Measurements from ENCODE around the gene FOXP1.

Gene FOXP1

GRCh38 chr3:71497971-71498444 lies 85.5 kb downstream of the FOXP1 start:
- H3K27ac ChIP-seq (ENCODE audit: insufficient read depth, low read depth, low read length, poor library complexity, severe bottlenecking): peak overlapping the region; percentile 63

GRCh38 chr3:71497367-71497897 lies 86.1 kb downstream of the FOXP1 start:
- Histone ChIP-seq H3K36me3 (ENCODE audit: control insufficient read depth, insufficient read depth, low read length) (peaks cover 4% of the 10 kb centered on the region), H3K27ac (ENCODE audit: insufficient read depth, low read depth, low read length, poor library complexity, severe bottlenecking) (peak overlapping the region; percentile 63), H3K9me3 (ENCODE audit: control insufficient read depth, low read length) (no peaks in the 10 kb centered on the region), H3K4me3 (ENCODE audit: insufficient read depth, low read depth, low read length) (no peak overlapping the region), H3K27me3 (ENCODE audit: control insufficient read depth, insufficient read depth, low read length, poor library complexity, severe bottlenecking) (no peaks in the 10 kb centered on the region), H3K4me1 (ENCODE audit: control insufficient read depth, insufficient read depth, low read length) (peaks cover 8% of the 10 kb centered on the region)
- 70 to 71% methylated on average over 1 of the region's 1 CpG for WGBS, 2 experiments

More at GRCh38 chr3:71497971-71498444, 85.5 kb downstream of the FOXP1 start:
- H3K27me3 ChIP-seq (ENCODE audit: control insufficient read depth, insufficient read depth, low read length, poor library complexity, severe bottlenecking): no peaks in the 10 kb centered on the region
- no peaks in the 10 kb centered on the region for H3K36me3 ChIP-seq (ENCODE audit: control insufficient read depth, insufficient read depth, low read length)
- H3K9me3 ChIP-seq (ENCODE audit: control insufficient read depth, low read length): no peaks in the 10 kb centered on the region
- no peak overlapping the region for H3K4me3 ChIP-seq (ENCODE audit: insufficient read depth, low read depth, low read length)
- peaks cover 8% of the 10 kb centered on the region for H3K4me1 ChIP-seq (ENCODE audit: control insufficient read depth, insufficient read depth, low read length)
- 38 to 43% methylated on average over 5 of the region's 5 CpGs for WGBS, 2 experiments

GRCh38 chr3:71495708-71496472 lies 87.6 kb downstream of the FOXP1 start:
- no peaks in the 10 kb centered on the region for H3K27me3 ChIP-seq (ENCODE audit: control insufficient read depth, insufficient read depth, low read length, poor library complexity, severe bottlenecking)
- no peaks in the 10 kb centered on the region for H3K9me3 ChIP-seq (ENCODE audit: control insufficient read depth, low read length)
- H3K4me1 ChIP-seq (ENCODE audit: control insufficient read depth, insufficient read depth, low read length): peaks cover 8% of the 10 kb centered on the region
- peaks cover 4% of the 10 kb centered on the region for H3K36me3 ChIP-seq (ENCODE audit: control insufficient read depth, insufficient read depth, low read length)
- no peak overlapping the region for H3K27ac ChIP-seq (ENCODE audit: insufficient read depth, low read depth, low read length, poor library complexity, severe bottlenecking)
- H3K4me3 ChIP-seq (ENCODE audit: insufficient read depth, low read depth, low read length): no peak overlapping the region
- WGBS, 2 experiments: 88% methylated on average over 5 of the region's 5 CpGs

- Histone ChIP-seq H3K4me3 (ENCODE audit: insufficient read depth, low read depth, low read length) (no peak overlapping the region), H3K36me3 (ENCODE audit: control insufficient read depth, insufficient read depth, low read length) (peaks cover 4% of the 10 kb centered on the region), H3K27me3 (ENCODE audit: control insufficient read depth, insufficient read depth, low read length, poor library complexity, severe bottlenecking) (no peaks in the 10 kb centered on the region), H3K9me3 (ENCODE audit: control insufficient read depth, low read length) (no peaks in the 10 kb centered on the region), H3K27ac (ENCODE audit: insufficient read depth, low read depth, low read length, poor library complexity, severe bottlenecking) (no peak overlapping the region), H3K4me1 (ENCODE audit: control insufficient read depth, insufficient read depth, low read length) (peaks cover 8% of the 10 kb centered on the region)
- 94% methylated on average over 5 of the region's 5 CpGs for WGBS, 2 experiments
Measured at GRCh38 chr3:71494212-71494611, 89.3 kb downstream of the FOXP1 start.

- H3K36me3 ChIP-seq (ENCODE audit: control insufficient read depth, insufficient read depth, low read length): peaks cover 4% of the 10 kb centered on the region
- 90 to 96% methylated on average over 6 to 7 of the region's 9 CpGs for WGBS, 2 experiments
- no peaks in the 10 kb centered on the region for H3K9me3 ChIP-seq (ENCODE audit: control insufficient read depth, low read length)
- H3K27ac ChIP-seq (ENCODE audit: insufficient read depth, low read depth, low read length, poor library complexity, severe bottlenecking): no peak overlapping the region
- no peaks in the 10 kb centered on the region for H3K27me3 ChIP-seq (ENCODE audit: control insufficient read depth, insufficient read depth, low read length, poor library complexity, severe bottlenecking)
- no peak overlapping the region for H3K4me3 ChIP-seq (ENCODE audit: insufficient read depth, low read depth, low read length)
- H3K4me1 ChIP-seq (ENCODE audit: control insufficient read depth, insufficient read depth, low read length): peaks cover 8% of the 10 kb centered on the region
Measured at GRCh38 chr3:71492974-71493771, 90.4 kb downstream of the FOXP1 start.

- no peaks in the 10 kb centered on the region for H3K9me3 ChIP-seq (ENCODE audit: control insufficient read depth, low read length)
- no peak overlapping the region for H3K27ac ChIP-seq (ENCODE audit: insufficient read depth, low read depth, low read length, poor library complexity, severe bottlenecking)
- H3K27me3 ChIP-seq (ENCODE audit: control insufficient read depth, insufficient read depth, low read length, poor library complexity, severe bottlenecking): no peaks in the 10 kb centered on the region
- H3K4me1 ChIP-seq (ENCODE audit: control insufficient read depth, insufficient read depth, low read length): peaks cover 6% of the 10 kb centered on the region
- no peak overlapping the region for H3K4me3 ChIP-seq (ENCODE audit: insufficient read depth, low read depth, low read length)
- peaks cover 4% of the 10 kb centered on the region for H3K36me3 ChIP-seq (ENCODE audit: control insufficient read depth, insufficient read depth, low read length)
Measured at GRCh38 chr3:71492566-71492965, 91.0 kb downstream of the FOXP1 start.

GRCh38 chr3:71491154-71491752 lies 92.3 kb downstream of the FOXP1 start:
- Histone ChIP-seq H3K4me3 (ENCODE audit: insufficient read depth, low read depth, low read length) (no peak overlapping the region), H3K36me3 (ENCODE audit: control insufficient read depth, insufficient read depth, low read length) (peaks cover 4% of the 10 kb centered on the region), H3K27me3 (ENCODE audit: control insufficient read depth, insufficient read depth, low read length, poor library complexity, severe bottlenecking) (no peaks in the 10 kb centered on the region), H3K4me1 (ENCODE audit: control insufficient read depth, insufficient read depth, low read length) (no peaks in the 10 kb centered on the region), H3K9me3 (ENCODE audit: control insufficient read depth, low read length) (no peaks in the 10 kb centered on the region), H3K27ac (ENCODE audit: insufficient read depth, low read depth, low read length, poor library complexity, severe bottlenecking) (no peak overlapping the region)
- 88 to 89% methylated on average over 9 of the region's 9 CpGs for WGBS, 2 experiments

- Histone ChIP-seq H3K27ac (ENCODE audit: insufficient read depth, low read depth, low read length, poor library complexity, severe bottlenecking) (no peak overlapping the region), H3K4me1 (ENCODE audit: control insufficient read depth, insufficient read depth, low read length) (no peaks in the 10 kb centered on the region), H3K4me3 (ENCODE audit: insufficient read depth, low read depth, low read length) (no peak overlapping the region), H3K27me3 (ENCODE audit: control insufficient read depth, insufficient read depth, low read length, poor library complexity, severe bottlenecking) (no peaks in the 10 kb centered on the region), H3K36me3 (ENCODE audit: control insufficient read depth, insufficient read depth, low read length) (peaks cover 4% of the 10 kb centered on the region), H3K9me3 (ENCODE audit: control insufficient read depth, low read length) (no peaks in the 10 kb centered on the region)
- 99 to 100% methylated on average over 2 to 3 of the region's 3 CpGs for WGBS, 2 experiments
Measured at GRCh38 chr3:71490692-71491091, 92.8 kb downstream of the FOXP1 start.

- Histone ChIP-seq H3K27ac (ENCODE audit: insufficient read depth, low read depth, low read length, poor library complexity, severe bottlenecking) (no peak overlapping the region), H3K9me3 (ENCODE audit: control insufficient read depth, low read length) (no peaks in the 10 kb centered on the region), H3K27me3 (ENCODE audit: control insufficient read depth, insufficient read depth, low read length, poor library complexity, severe bottlenecking) (no peaks in the 10 kb centered on the region), H3K4me1 (ENCODE audit: control insufficient read depth, insufficient read depth, low read length) (no peaks in the 10 kb centered on the region), H3K36me3 (ENCODE audit: control insufficient read depth, insufficient read depth, low read length) (peaks cover 4% of the 10 kb centered on the region), H3K4me3 (ENCODE audit: insufficient read depth, low read depth, low read length) (no peak overlapping the region)
- WGBS, 2 experiments: 93 to 95% methylated on average over 9 of the region's 9 CpGs
Measured at GRCh38 chr3:71489315-71489761, 94.2 kb downstream of the FOXP1 start.

- 88 to 91% methylated on average over 8 of the region's 9 CpGs for WGBS, 2 experiments
- no peaks in the 10 kb centered on the region for H3K27me3 ChIP-seq (ENCODE audit: control insufficient read depth, insufficient read depth, low read length, poor library complexity, severe bottlenecking)
- H3K4me1 ChIP-seq (ENCODE audit: control insufficient read depth, insufficient read depth, low read length): no peaks in the 10 kb centered on the region
- H3K4me3 ChIP-seq (ENCODE audit: insufficient read depth, low read depth, low read length): no peak overlapping the region
- no peaks in the 10 kb centered on the region for H3K9me3 ChIP-seq (ENCODE audit: control insufficient read depth, low read length)
- peaks cover 4% of the 10 kb centered on the region for H3K36me3 ChIP-seq (ENCODE audit: control insufficient read depth, insufficient read depth, low read length)
- no peak overlapping the region for H3K27ac ChIP-seq (ENCODE audit: insufficient read depth, low read depth, low read length, poor library complexity, severe bottlenecking)
Measured at GRCh38 chr3:71488882-71489281, 94.6 kb downstream of the FOXP1 start.

Measured in ectodermal cell (in vitro differentiated cells).